H9 (cell line): ENCODE results near the gene USP6NL. TPM values are rescaled to one million over a fixed set of nuclear protein-coding genes. Genes with fewer than 3 reads are reported as not detected.

ENCODE experiments used
- DNase-seq: peaks from one replicate; pipeline ENCODE4 v3.0.0-alpha.2; 2017
- H2AFZ ChIP-seq: one replicate; pipeline ENCODE4 v1.6.1; 2013; ENCODE audit warnings: mild to moderate bottlenecking, low read length, control low read depth, moderate library complexity
- H2AK5ac ChIP-seq: 2 replicates; pipeline ENCODE4 v1.6.1; 2013; ENCODE audit warnings: low read length, control low read depth, mixed read lengths; ENCODE audit not compliant: insufficient read length
- H2BK120ac ChIP-seq: one replicate; pipeline ENCODE4 v1.6.1; 2013; ENCODE audit warnings: low read depth, mild to moderate bottlenecking, low read length, control low read depth, inconsistent platforms; ENCODE audit not compliant: poor library complexity, severe bottlenecking
- H2BK12ac ChIP-seq: 2 replicates; pipeline ENCODE4 v1.6.1; 2013; ENCODE audit warnings: low read length, control low read depth, mixed read lengths, low read depth; ENCODE audit not compliant: insufficient read length
- H2BK15ac ChIP-seq: 2 replicates; pipeline ENCODE4 v1.6.1; 2013; ENCODE audit warnings: low read depth, low read length, control low read depth
- H2BK20ac ChIP-seq: one replicate; pipeline ENCODE4 v1.6.1; 2013; ENCODE audit warnings: low read depth, mild to moderate bottlenecking, low read length, control low read depth, inconsistent platforms; ENCODE audit not compliant: poor library complexity, severe bottlenecking
- H2BK5ac ChIP-seq: 2 replicates; pipeline ENCODE4 v1.6.1; 2013; ENCODE audit warnings: low read length, control low read depth, mixed read lengths; ENCODE audit not compliant: insufficient read length
- H3K14ac ChIP-seq: 2 replicates; pipeline ENCODE4 v1.6.1; 2013; ENCODE audit warnings: low read length, control low read depth; ENCODE audit not compliant: insufficient read depth
- H3K18ac ChIP-seq: 2 replicates; pipeline ENCODE4 v1.6.1; 2013; ENCODE audit warnings: low read depth, mild to moderate bottlenecking, mixed read lengths, low read length, control low read depth; ENCODE audit not compliant: insufficient read length
- H3K23ac ChIP-seq: 2 replicates; pipeline ENCODE4 v1.6.1; 2013; ENCODE audit warnings: low read length, control low read depth, mixed read lengths, low read depth; ENCODE audit not compliant: insufficient read length
- H3K23me2 ChIP-seq: 2 replicates; pipeline ENCODE4 v1.6.1; 2013; ENCODE audit warnings: low read depth, mild to moderate bottlenecking, mixed read lengths, low read length, control low read depth; ENCODE audit not compliant: insufficient read length, poor library complexity, severe bottlenecking
- H3K27ac ChIP-seq: 2 replicates; pipeline ENCODE4 v1.5.1; 2013; ENCODE audit warnings: low read length, control low read depth, mixed read lengths, low read depth; ENCODE audit not compliant: insufficient read length
- H3K27me3 ChIP-seq: 2 replicates; pipeline ENCODE4 v1.6.1; 2013; ENCODE audit warnings: low read length, control low read depth, inconsistent platforms; ENCODE audit not compliant: insufficient read depth
- H3K4ac ChIP-seq: 2 replicates; pipeline ENCODE4 v1.6.1; 2013; ENCODE audit warnings: low read depth, mild to moderate bottlenecking, control low read depth, inconsistent platforms, low read length, moderate library complexity
- H3K4me1 ChIP-seq: 2 replicates; pipeline ENCODE4 v1.6.1; 2013; ENCODE audit warnings: low read length, control low read depth, inconsistent platforms; ENCODE audit not compliant: insufficient read depth
- H3K4me2 ChIP-seq: 2 replicates; pipeline ENCODE4 v1.6.1; 2013; ENCODE audit warnings: low read length, control low read depth, mixed read lengths; ENCODE audit not compliant: insufficient read length, insufficient read depth
- H3K56ac ChIP-seq: 2 replicates; pipeline ENCODE4 v1.6.1; 2013; ENCODE audit warnings: low read depth, mild to moderate bottlenecking, mixed read lengths, low read length, control low read depth; ENCODE audit not compliant: insufficient read length
- H3K79me1 ChIP-seq: 2 replicates; pipeline ENCODE4 v1.6.1; 2013; ENCODE audit warnings: low read depth, mild to moderate bottlenecking, moderate library complexity, low read length, control low read depth, inconsistent platforms; ENCODE audit not compliant: insufficient read depth, poor library complexity, severe bottlenecking
- H3K79me2 ChIP-seq: 2 replicates; pipeline ENCODE4 v1.6.1; 2013; ENCODE audit warnings: low read length, control low read depth, inconsistent platforms; ENCODE audit not compliant: insufficient read depth
- H3K9ac ChIP-seq: 2 replicates; pipeline ENCODE4 v1.6.1; 2013; ENCODE audit warnings: low read length, control low read depth, mixed read lengths; ENCODE audit not compliant: insufficient read length; ENCODE audit errors: extremely low read depth
- H3K9me3 ChIP-seq: one replicate; pipeline ENCODE4 v1.6.1; 2013; ENCODE audit warnings: low read depth, low read length, inconsistent platforms; ENCODE audit not compliant: control insufficient read depth
- H3T11ph ChIP-seq: one replicate; pipeline ENCODE4 v1.6.1; 2013; ENCODE audit warnings: mild to moderate bottlenecking, low read length, control low read depth, inconsistent platforms
- H4K20me1 ChIP-seq: one replicate; pipeline ENCODE4 v1.6.1; 2013; ENCODE audit not compliant: control insufficient read depth, insufficient read length, insufficient read depth
- H4K5ac ChIP-seq: 2 replicates; pipeline ENCODE4 v1.6.1; 2013; ENCODE audit warnings: low read depth, mild to moderate bottlenecking, mixed read lengths, low read length, control low read depth; ENCODE audit not compliant: insufficient read length
- H4K8ac ChIP-seq: replicated peaks from 2 replicates; pipeline ENCODE4 v1.6.1; 2013; ENCODE audit warnings: low read length, control low read depth, mixed read lengths, low read depth; ENCODE audit not compliant: insufficient read length
- H4K91ac ChIP-seq: 2 replicates; pipeline ENCODE4 v1.6.1; 2013; ENCODE audit warnings: low read depth, mild to moderate bottlenecking, moderate library complexity, mixed read lengths, low read length, control low read depth; ENCODE audit not compliant: insufficient read length
- H3K27ac Mint-ChIP-seq, 3 experiments: 2 replicates in 2 of 3; 3 replicates in 1 of 3; pipeline ENCODE4 v1.8.0; 2020 to 2021; ENCODE audit warnings: mixed read lengths in 3 of 3, mild to moderate bottlenecking in 1 of 3, moderate library complexity in 1 of 3
- H3K27me3 Mint-ChIP-seq: 2 replicates; pipeline ENCODE4 v1.8.0; 2021; ENCODE audit warnings: low read depth, mild to moderate bottlenecking, moderate library complexity, mixed read lengths
- H3K36me3 Mint-ChIP-seq, 3 experiments: 2 replicates in 2 of 3; 3 replicates in 1 of 3; pipeline ENCODE4 v1.8.0; 2020 to 2021; ENCODE audit warnings: low read depth in 3 of 3, mixed read lengths in 3 of 3; ENCODE audit not compliant: insufficient read depth in 1 of 3
- H3K4me1 Mint-ChIP-seq, 2 experiments: 2 replicates each; pipeline ENCODE4 v1.8.0; 2020; ENCODE audit warnings: mixed read lengths in 2 of 2
- H3K4me3 Mint-ChIP-seq, 2 experiments: 2 replicates in 1 of 2; 3 replicates in 1 of 2; pipeline ENCODE4 v1.8.0; 2020 to 2021; ENCODE audit warnings: mild to moderate bottlenecking in 2 of 2, mixed read lengths in 2 of 2, moderate library complexity in 1 of 2
- H3K9me3 Mint-ChIP-seq, 2 experiments: 2 replicates in 1 of 2; 3 replicates in 1 of 2; pipeline ENCODE4 v1.8.0; 2020; ENCODE audit warnings: mild to moderate bottlenecking in 2 of 2, mixed read lengths in 2 of 2, moderate library complexity in 1 of 2
- CTCF ChIP-seq: fragments of 200-600 bp; sonication (generic); conservative IDR thresholded peaks from 3 replicates; pipeline ENCODE4 v1.8.0; 2021; ENCODE audit warnings: antibody characterized with exemption, mild to moderate bottlenecking
- WGBS: extraction: QIAGEN DNeasy Blood & Tissue Kit; methylation state at CpG from one replicate; pipeline ENCODE4 v1.1.7; 2013; ENCODE audit warnings: missing lambda C conversion rate, low lambda C conversion rate, mixed read lengths; ENCODE audit not compliant: insufficient read length; ENCODE audit errors: extremely low coverage; 5-methylcytosine and 5-hydroxymethylcytosine counted together
- total RNA-seq: library from RNA; stranded (reverse); gene quantifications from 2 replicates; pipeline ENCODE4 v1.2.1, GENCODE V29; 2021

USP6NL gene
- total RNA-seq, 1 experiment from 2014 or later: 28.3 TPM

- Histone ChIP-seq H4K5ac (no peak overlapping the region), H2AK5ac (no peak overlapping the region), H3T11ph (no peak overlapping the region), H3K4ac (no peak overlapping the region), H3K14ac (no peak overlapping the region), H2AFZ (no peak overlapping the region), H3K79me2 (peaks cover 6% of the 10 kb centered on the region; the same call in 1 of the 2 replicates), H3K4me1 (no peaks in the 10 kb centered on the region), H2BK15ac (no peak overlapping the region), H3K27ac (no peak overlapping the region), H2BK20ac (no peak overlapping the region), H3K4me2 (no peak overlapping the region), H3K9me3 (no peaks in the 10 kb centered on the region), H2BK12ac (no peak overlapping the region), H3K18ac (no peak overlapping the region), H2BK120ac (no peak overlapping the region), H2BK5ac (no peak overlapping the region), H3K27me3 (no peaks in the 10 kb centered on the region; the same call in 1 of the 2 replicates), H3K23me2 (no peaks in the 10 kb centered on the region), H3K79me1 (peaks cover 5% of the 10 kb centered on the region), H4K20me1 (no peaks in the 10 kb centered on the region), H4K8ac (no peak overlapping the region), H4K91ac (no peak overlapping the region), H3K56ac (no peak overlapping the region), H3K23ac (no peak overlapping the region), H3K9ac (no peak overlapping the region)
- Mint-ChIP-seq H3K9me3 (peaks cover 0 to 3% of the 10 kb centered on the region in 2 experiments; a peak in 1 of 5 replicates), H3K27me3 (no peaks in the 10 kb centered on the region), H3K4me3 (no peak overlapping the region), H3K36me3 (peaks cover 0 to 5% (median 4%) of the 10 kb centered on the region in 3 experiments; a peak in 2 of 7 replicates), H3K27ac (no peak overlapping the region), H3K4me1 (peaks cover 17 to 20% of the 10 kb centered on the region in 2 experiments)
- no peak for DNase-seq
- TF ChIP-seq CTCF: no peak
- WGBS: no CpG with 5 or more reads among the region's 6 CpGs
These were observed 35.2 kb downstream of the USP6NL start for GRCh38 chr10:11576092-11576809.
